ENCODE results near the gene MOXD1. TPM values are rescaled to one million over a fixed set of nuclear protein-coding genes. Genes with fewer than 3 reads are reported as not detected.

Gene MOXD1
- total RNA-seq, 4 donors from 2014 or later = 4.6 to 13.3 (median 6.6) TPM

DNA sequence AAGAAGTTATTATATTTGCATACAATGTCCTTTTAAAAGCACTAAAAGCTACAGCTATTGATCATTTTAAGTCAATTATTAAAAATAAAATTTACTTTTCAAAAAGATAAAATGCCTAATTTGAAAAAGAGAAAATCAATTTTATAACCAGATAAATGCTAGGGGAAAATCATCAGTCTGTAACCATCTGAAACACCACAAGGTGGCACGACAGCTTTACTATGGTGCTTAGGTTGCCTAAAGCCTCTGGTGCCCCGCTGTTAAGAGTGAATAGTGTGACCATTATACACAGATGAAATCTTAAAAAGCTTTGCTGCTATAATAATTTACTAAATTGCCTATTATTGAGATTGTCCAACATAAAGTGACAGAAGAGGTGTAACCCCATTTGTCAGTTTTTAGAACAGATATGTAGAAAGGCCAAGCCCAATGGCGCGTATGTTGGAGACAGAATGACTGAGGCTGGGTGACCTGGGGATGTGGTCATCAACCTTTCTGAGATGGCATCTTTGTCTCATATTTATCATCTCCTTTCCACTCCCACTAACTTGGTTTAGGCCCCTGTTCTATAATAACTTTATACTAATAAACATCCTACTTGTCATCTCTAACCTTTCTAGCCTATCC lies 100.8 kb downstream of the MOXD1 start:
- peak in 1 of 2 donors; percentile 61 for DNase-seq (ENCODE audit: low spot score in 2 of 2)
- H3K27me3 ChIP-seq = no peaks in the 10 kb centered on the region
- no peak overlapping the region for H3K27ac ChIP-seq
- WGBS, 2 donors = 64 to 67% methylated on average over 4 of the region's 4 CpGs
- H3K36me3 ChIP-seq = no peaks in the 10 kb centered on the region
- H3K9me3 ChIP-seq = no peaks in the 10 kb centered on the region
- no peaks in the 10 kb centered on the region for H3K4me1 ChIP-seq
- TF ChIP-seq EP300 (IDR thresholded peaks at IDR 0.05) (no peak), POLR2A (IDR thresholded peaks at IDR 0.05) (no peak), CTCF (IDR thresholded peaks at IDR 0.05) (peak; percentile 40 to 69 (median 45))
- no peak overlapping the region for H3K4me3 ChIP-seq

DNA sequence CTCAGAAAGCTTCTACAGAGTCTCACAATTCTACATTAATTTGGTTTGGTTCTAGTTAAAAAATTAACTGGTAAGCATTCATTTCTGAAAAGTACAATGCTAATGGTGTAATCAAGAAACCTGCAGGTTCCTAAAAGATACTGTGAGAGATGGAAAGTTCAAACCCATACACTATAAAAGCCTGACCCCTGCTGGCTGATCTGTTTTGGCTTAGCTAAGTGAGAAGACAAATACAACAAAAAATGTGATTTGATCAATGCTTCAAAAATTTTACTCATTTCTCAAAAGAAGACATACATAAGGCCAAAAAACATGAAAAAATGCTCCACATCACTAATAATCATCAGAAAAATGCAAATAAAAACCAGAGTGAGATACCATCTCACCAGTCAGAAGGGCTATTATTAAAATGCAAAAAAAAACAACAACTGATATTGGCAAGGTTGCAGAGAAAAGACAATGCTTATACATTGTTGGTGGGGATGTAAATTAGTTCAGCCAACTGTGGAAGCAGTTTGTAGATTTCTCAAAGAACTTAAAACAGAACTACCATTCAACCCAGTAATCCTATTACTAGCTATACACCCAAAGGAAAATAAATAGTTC lies 102.8 kb downstream of the MOXD1 start:
- Histone ChIP-seq H3K36me3 (no peaks in the 10 kb centered on the region), H3K9me3 (no peaks in the 10 kb centered on the region)

GRCh38 chr6:132289756-132290155 lies 111.5 kb downstream of the MOXD1 start:
- H3K9me3 ChIP-seq = no peaks in the 10 kb centered on the region
- H3K4me1 ChIP-seq = no peaks in the 10 kb centered on the region
- H3K4me3 ChIP-seq = no peak overlapping the region
- no peak overlapping the region for H3K27ac ChIP-seq
- no peaks in the 10 kb centered on the region for H3K36me3 ChIP-seq
- H3K27me3 ChIP-seq = no peaks in the 10 kb centered on the region
- TF ChIP-seq POLR2A (IDR thresholded peaks at IDR 0.05) (no peak), EP300 (IDR thresholded peaks at IDR 0.05) (no peak), CTCF (IDR thresholded peaks at IDR 0.05) (no peak)
- DNase-seq (ENCODE audit: low spot score in 2 of 2) = no peak
- 57 to 67% methylated on average over 3 of the region's 3 CpGs for WGBS, 2 donors

More for the DNA sequence above, 102.8 kb downstream of the MOXD1 start:
- TF ChIP-seq EP300 (IDR thresholded peaks at IDR 0.05) (no peak), CTCF (IDR thresholded peaks at IDR 0.05) (peak; percentile 40 to 56 (median 49))
- Histone ChIP-seq H3K27ac (no peak overlapping the region), H3K27me3 (no peaks in the 10 kb centered on the region), H3K4me3 (no peak overlapping the region), H3K4me1 (no peaks in the 10 kb centered on the region)
- peak in 1 of 2 donors; percentile 80 for DNase-seq (ENCODE audit: low spot score in 2 of 2)

GRCh38 chr6:132287101-132287500 lies 114.2 kb downstream of the MOXD1 start:
- Histone ChIP-seq H3K36me3 (no peaks in the 10 kb centered on the region), H3K27ac (no peak overlapping the region), H3K4me1 (no peaks in the 10 kb centered on the region), H3K27me3 (no peaks in the 10 kb centered on the region), H3K9me3 (no peaks in the 10 kb centered on the region), H3K4me3 (no peak overlapping the region)
- WGBS, 2 donors = 46 to 53% methylated on average over 1 of the region's 1 CpG
- no peak for TF ChIP-seq CTCF (IDR thresholded peaks at IDR 0.05)
- TF ChIP-seq EP300 (IDR thresholded peaks at IDR 0.05) = no peak
- TF ChIP-seq POLR2A (IDR thresholded peaks at IDR 0.05) = no peak
- no peak for DNase-seq (ENCODE audit: low spot score in 2 of 2)

GRCh38 chr6:132286298-132287019 lies 114.8 kb downstream of the MOXD1 start:
- no peak overlapping the region for H3K27ac ChIP-seq
- no peak overlapping the region for H3K4me3 ChIP-seq
- DNase-seq (ENCODE audit: low spot score in 2 of 2) = no peak
- TF ChIP-seq POLR2A (IDR thresholded peaks at IDR 0.05) (no peak), CTCF (IDR thresholded peaks at IDR 0.05) (no peak), EP300 (IDR thresholded peaks at IDR 0.05) (no peak)
- no peaks in the 10 kb centered on the region for H3K4me1 ChIP-seq
- H3K36me3 ChIP-seq = no peaks in the 10 kb centered on the region
- WGBS, 2 donors = 86 to 93% methylated on average over 5 of the region's 5 CpGs
- H3K9me3 ChIP-seq = no peaks in the 10 kb centered on the region
- no peaks in the 10 kb centered on the region for H3K27me3 ChIP-seq

All from tibial nerve (tissue), 4 donors.